ENCODE data around the gene MED6. TPM values are rescaled to one million over a fixed set of nuclear protein-coding genes. Genes with fewer than 3 reads are reported as not detected.

Gene MED6
- total and polyA plus RNA-seq, 8 donors: 6.4 to 15.8 (median 12.6) TPM

- DNase-seq (no peak), ATAC-seq (no peak), FAIRE-seq (no peak)
- no peaks in the 10 kb centered on the region for H3K4me1 ChIP-seq
- intact Hi-C loops (cut with DNase I): no loop called here
- H3K27me3 ChIP-seq: no peaks in the 10 kb centered on the region
- H3K27ac ChIP-seq: no peak overlapping the region
- H3K9me3 ChIP-seq: no peaks in the 10 kb centered on the region
- TF ChIP-seq CTCF (IDR thresholded peaks at IDR 0.05): no peak
- H3K4me3 ChIP-seq: no peak overlapping the region
- WGBS, 2 donors: 40 to 97% methylated on average over 1 of the region's 1 CpG
- H3K36me3 ChIP-seq: peaks cover 0 to 8% (median 0%) of the 10 kb centered on the region in 3 donors
These were observed 36.6 kb downstream of the MED6 start for GRCh38 chr14:70563869-70564268.

- Histone ChIP-seq H3K27ac (no peak overlapping the region), H3K36me3 (peaks cover 0 to 8% (median 0%) of the 10 kb centered on the region in 3 donors), H3K4me1 (no peaks in the 10 kb centered on the region), H3K27me3 (no peaks in the 10 kb centered on the region), H3K4me3 (no peak overlapping the region), H3K9me3 (no peaks in the 10 kb centered on the region)
- no peak for FAIRE-seq
- WGBS, 2 donors: 97 to 99% methylated on average over 4 of the region's 4 CpGs
- no peak for DNase-seq
- ATAC-seq: no peak
- no peak for TF ChIP-seq CTCF (IDR thresholded peaks at IDR 0.05)
- intact Hi-C loops (cut with DNase I): no loop called here
These were observed 37.0 kb downstream of the MED6 start for GRCh38 chr14:70563417-70563816.

- intact Hi-C loops (cut with DNase I): no loop called here
- Histone ChIP-seq H3K27me3 (no peaks in the 10 kb centered on the region), H3K9me3 (no peaks in the 10 kb centered on the region), H3K27ac (no peak overlapping the region), H3K4me3 (no peak overlapping the region), H3K4me1 (no peaks in the 10 kb centered on the region), H3K36me3 (no peaks in the 10 kb centered on the region)
- no peak for ATAC-seq
- no peak for FAIRE-seq
- TF ChIP-seq CTCF (IDR thresholded peaks at IDR 0.05): no peak
- DNase-seq: no peak
These were observed 42.1 kb downstream of the MED6 start for GRCh38 chr14:70558356-70558755.

- FAIRE-seq (no peak), DNase-seq (peak; percentile 19 to 63 (median 45))
- intact Hi-C loops (cut with DNase I): no loop called here
These were observed 44.6 kb downstream of the MED6 start for GRCh38 chr14:70555890-70556289.

GRCh38 chr14:70538087-70538486, 62.4 kb downstream of the MED6 start:
- WGBS, 2 donors: 60 to 66% methylated on average over 5 of the region's 5 CpGs
- intact Hi-C loops (cut with DNase I): no loop called here

More at GRCh38 chr14:70555890-70556289, 44.6 kb downstream of the MED6 start:
- no peaks in the 10 kb centered on the region for H3K36me3 ChIP-seq
- WGBS, 2 donors: 34 to 35% methylated on average over 19 of the region's 19 CpGs
- no peaks in the 10 kb centered on the region for H3K9me3 ChIP-seq
- no peaks in the 10 kb centered on the region for H3K4me1 ChIP-seq
- peak overlapping the region in 2 of 4 donors; percentile 14 to 25 for H3K4me3 ChIP-seq
- TF ChIP-seq CTCF (IDR thresholded peaks at IDR 0.05): no peak
- peak; percentile 70 to 95 (median 88) for ATAC-seq
- no peak overlapping the region for H3K27ac ChIP-seq
- H3K27me3 ChIP-seq: no peaks in the 10 kb centered on the region

More at GRCh38 chr14:70538087-70538486, 62.4 kb downstream of the MED6 start:
- Histone ChIP-seq H3K27ac (no peak overlapping the region), H3K36me3 (no peaks in the 10 kb centered on the region), H3K27me3 (no peaks in the 10 kb centered on the region), H3K4me1 (no peaks in the 10 kb centered on the region), H3K9me3 (no peaks in the 10 kb centered on the region), H3K4me3 (no peak overlapping the region)
- TF ChIP-seq CTCF (IDR thresholded peaks at IDR 0.05): no peak
- ATAC-seq (no peak), DNase-seq (no peak), FAIRE-seq (no peak)

Data from pancreas (tissue), 10 donors.